Gastroesophageal sphincter (tissue), 3 donors: Measurements from ENCODE around the gene ERRFI1.

ENCODE experiments used
- POLR2A ChIP-seq, 2 donors: fragments of 450-650 bp; IDR thresholded peaks; one replicate each; pipeline ENCODE4 v1.6.1; 2017; ENCODE audit warnings: antibody characterized with exemption in 2 of 2, mild to moderate bottlenecking in 2 of 2, moderate library complexity in 1 of 2
- POLR2AphosphoS5 ChIP-seq: sonication (generic); formaldehyde crosslinking; IDR thresholded peaks from one replicate; pipeline ENCODE4 v1.6.1; 2017; ENCODE audit warnings: antibody characterized with exemption
- TF ChIP-seq, protein P1 (sequence below), 4 experiments: fragments of 200-600 bp in 2 of 4; fragments of 450-650 bp in 2 of 4; sonication (generic) in 1 of 4; IDR thresholded peaks; one replicate each; pipeline ENCODE4 v1.5.1; 2017 to 2019; ENCODE audit warnings: antibody characterized with exemption in 4 of 4, mild to moderate bottlenecking in 2 of 4, moderate library complexity in 2 of 4

DNA sequence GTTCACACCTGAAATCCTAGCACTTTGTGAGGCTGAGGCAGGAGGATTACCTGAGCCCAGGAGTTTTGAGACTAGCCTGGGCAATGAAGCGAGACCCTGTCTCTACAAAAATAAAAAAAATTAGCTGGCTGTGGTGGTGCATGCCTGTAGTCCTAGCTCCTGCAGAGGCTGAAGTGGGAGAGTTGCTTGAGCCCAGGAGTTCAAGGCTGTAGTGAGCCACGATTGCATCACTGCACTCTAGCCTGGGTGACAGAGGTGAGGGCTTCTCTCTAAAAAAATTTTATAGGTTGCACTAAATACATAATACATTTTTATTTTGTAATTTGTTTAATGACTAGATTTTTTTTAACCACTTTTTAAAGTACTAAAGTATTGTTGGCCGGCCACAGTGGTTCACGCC lies 58.5 kb downstream of the ERRFI1 start:
- no peak for TF ChIP-seq POLR2AphosphoS5
- TF ChIP-seq, protein P1, sequence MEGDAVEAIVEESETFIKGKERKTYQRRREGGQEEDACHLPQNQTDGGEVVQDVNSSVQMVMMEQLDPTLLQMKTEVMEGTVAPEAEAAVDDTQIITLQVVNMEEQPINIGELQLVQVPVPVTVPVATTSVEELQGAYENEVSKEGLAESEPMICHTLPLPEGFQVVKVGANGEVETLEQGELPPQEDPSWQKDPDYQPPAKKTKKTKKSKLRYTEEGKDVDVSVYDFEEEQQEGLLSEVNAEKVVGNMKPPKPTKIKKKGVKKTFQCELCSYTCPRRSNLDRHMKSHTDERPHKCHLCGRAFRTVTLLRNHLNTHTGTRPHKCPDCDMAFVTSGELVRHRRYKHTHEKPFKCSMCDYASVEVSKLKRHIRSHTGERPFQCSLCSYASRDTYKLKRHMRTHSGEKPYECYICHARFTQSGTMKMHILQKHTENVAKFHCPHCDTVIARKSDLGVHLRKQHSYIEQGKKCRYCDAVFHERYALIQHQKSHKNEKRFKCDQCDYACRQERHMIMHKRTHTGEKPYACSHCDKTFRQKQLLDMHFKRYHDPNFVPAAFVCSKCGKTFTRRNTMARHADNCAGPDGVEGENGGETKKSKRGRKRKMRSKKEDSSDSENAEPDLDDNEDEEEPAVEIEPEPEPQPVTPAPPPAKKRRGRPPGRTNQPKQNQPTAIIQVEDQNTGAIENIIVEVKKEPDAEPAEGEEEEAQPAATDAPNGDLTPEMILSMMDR (IDR thresholded peaks at IDR 0.05): no peak
- TF ChIP-seq POLR2A (IDR thresholded peaks at IDR 0.05): no peak
